ENCODE data around the gene UBE2U. TPM values are rescaled to one million over a fixed set of nuclear protein-coding genes. Genes with fewer than 3 reads are reported as not detected.

UBE2U gene
- total and polyA plus RNA-seq, 2 experiments from 2014 or later = not detected

- TF ChIP-seq CREB1 (CRISPR knock-in tag; IDR thresholded peaks at IDR 0.05; ENCODE audit: low read depth) (no peak), STAT1 (IDR thresholded peaks at IDR 0.05; ENCODE audit: unreplicated experiment) (no peak), EZH2 (IDR thresholded peaks at IDR 0.05; ENCODE audit: low read depth, unreplicated experiment) (no peak)
- Histone ChIP-seq H3K36me3 (ENCODE audit: insufficient read depth) (no peaks in the 10 kb centered on the region), H3K27ac (ENCODE audit: low read depth) (no peak overlapping the region), H3K79me2 (replicated peaks; ENCODE audit: insufficient read depth) (no peaks in the 10 kb centered on the region), H3K9me2 (ENCODE audit: insufficient read depth) (peaks cover 5% of the 10 kb centered on the region; the same call in 1 of the 2 replicates), H3K4me3 (no peak overlapping the region), H3F3A (replicated peaks; ENCODE audit: low read depth) (no peaks in the 10 kb centered on the region), H3K27me3 (ENCODE audit: insufficient read depth) (no peaks in the 10 kb centered on the region), H2AFZ (no peak overlapping the region), H4K20me1 (replicated peaks; ENCODE audit: insufficient read depth) (no peaks in the 10 kb centered on the region), H3K4me1 (ENCODE audit: insufficient read depth) (no peaks in the 10 kb centered on the region), H3K4me2 (no peak overlapping the region)
- Mint-ChIP-seq H3K36me3 (ENCODE audit: low read depth) (no peaks in the 10 kb centered on the region), H3K4me3 (no peak overlapping the region), H3K27ac (no peak overlapping the region), H3K9me3 (no peaks in the 10 kb centered on the region), H3K27me3 (ENCODE audit: insufficient read depth, low read depth, poor library complexity) (peaks cover 3% of the 10 kb centered on the region), H3K4me1 (no peaks in the 10 kb centered on the region)
- no peak for ATAC-seq
- no peak for DNase-seq (ENCODE audit: low spot score)
Observed at GRCh38 chr1:64295561-64295960, 92.1 kb downstream of the UBE2U start.

- H3K9me3 Mint-ChIP-seq = no peaks in the 10 kb centered on the region
- Histone ChIP-seq H3K4me1 (ENCODE audit: insufficient read depth) (no peaks in the 10 kb centered on the region), H3K27ac (ENCODE audit: low read depth) (no peak overlapping the region), H2AFZ (no peak overlapping the region), H3K27me3 (ENCODE audit: insufficient read depth) (no peaks in the 10 kb centered on the region), H3K79me2 (replicated peaks; ENCODE audit: insufficient read depth) (no peaks in the 10 kb centered on the region), H3F3A (replicated peaks; ENCODE audit: low read depth) (no peaks in the 10 kb centered on the region), H3K36me3 (ENCODE audit: insufficient read depth) (no peaks in the 10 kb centered on the region), H3K4me3 (no peak overlapping the region), H3K4me2 (no peak overlapping the region), H4K20me1 (replicated peaks; ENCODE audit: insufficient read depth) (no peaks in the 10 kb centered on the region), H3K9me2 (ENCODE audit: insufficient read depth) (no peaks in the 10 kb centered on the region; the same call in 1 of the 2 replicates)
- H3K36me3 Mint-ChIP-seq (ENCODE audit: low read depth) = no peaks in the 10 kb centered on the region
- no peak overlapping the region for H3K27ac Mint-ChIP-seq
- H3K27me3 Mint-ChIP-seq (ENCODE audit: insufficient read depth, low read depth, poor library complexity) = peaks cover 3% of the 10 kb centered on the region
- no peak for ATAC-seq
- DNase-seq (ENCODE audit: low spot score) = no peak
- H3K4me1 Mint-ChIP-seq = no peaks in the 10 kb centered on the region
- H3K4me3 Mint-ChIP-seq = no peak overlapping the region
- TF ChIP-seq STAT1 (IDR thresholded peaks at IDR 0.05; ENCODE audit: unreplicated experiment) (no peak), JUNB (IDR thresholded peaks at IDR 0.05; ENCODE audit: unreplicated experiment) (no peak), EZH2phosphoT487 (IDR thresholded peaks at IDR 0.05; ENCODE audit: unreplicated experiment) (no peak), CREB1 (CRISPR knock-in tag; IDR thresholded peaks at IDR 0.05; ENCODE audit: low read depth) (no peak)
Observed at GRCh38 chr1:64296459-64296858, 93.0 kb downstream of the UBE2U start.

DNA sequence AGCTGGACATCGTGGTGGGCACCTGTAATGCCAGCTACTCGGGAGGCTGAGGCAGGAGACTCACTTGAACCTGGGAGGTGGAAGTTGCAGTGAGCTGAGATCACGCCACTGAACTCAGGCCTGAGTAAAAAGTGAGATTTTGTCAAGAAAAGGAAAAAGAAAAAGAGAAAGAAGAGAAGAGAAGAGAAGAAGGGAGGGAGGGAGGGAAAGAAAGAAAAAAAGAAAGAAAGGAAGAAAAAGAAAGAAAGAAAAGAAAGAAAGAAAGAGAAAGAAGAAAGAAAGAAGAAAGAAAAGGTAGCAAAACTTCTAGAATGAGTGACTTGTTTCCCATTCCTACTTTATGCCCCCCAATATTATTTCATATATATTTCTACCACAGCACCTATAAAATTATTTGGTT lies 98.8 kb downstream of the UBE2U start:
- no peak for DNase-seq (ENCODE audit: low spot score)
- ATAC-seq = no peak
- no peaks in the 10 kb centered on the region for H3K36me3 ChIP-seq (ENCODE audit: insufficient read depth)
- Mint-ChIP-seq H3K9me3 (no peaks in the 10 kb centered on the region), H3K36me3 (ENCODE audit: low read depth) (no peaks in the 10 kb centered on the region), H3K4me1 (peaks cover 9% of the 10 kb centered on the region; the same call in 2 of the 3 replicates), H3K27me3 (ENCODE audit: insufficient read depth, low read depth, poor library complexity) (no peaks in the 10 kb centered on the region), H3K4me3 (no peak overlapping the region), H3K27ac (no peak overlapping the region)
- H3K4me2 ChIP-seq = no peak overlapping the region
- no peaks in the 10 kb centered on the region for H3K9me2 ChIP-seq (ENCODE audit: insufficient read depth)
- no peaks in the 10 kb centered on the region for H3K27me3 ChIP-seq (ENCODE audit: insufficient read depth)
- peaks cover 13% of the 10 kb centered on the region for H3K4me1 ChIP-seq (ENCODE audit: insufficient read depth)
- no peak overlapping the region for H3K27ac ChIP-seq (ENCODE audit: low read depth)
- no peaks in the 10 kb centered on the region for H3F3A ChIP-seq (replicated peaks; ENCODE audit: low read depth)
- H3K79me2 ChIP-seq (replicated peaks; ENCODE audit: insufficient read depth) = no peaks in the 10 kb centered on the region
- no peak overlapping the region for H3K4me3 ChIP-seq
- H2AFZ ChIP-seq = no peak overlapping the region
- no peaks in the 10 kb centered on the region for H4K20me1 ChIP-seq (replicated peaks; ENCODE audit: insufficient read depth)
- no peak for TF ChIP-seq EZH2 (IDR thresholded peaks at IDR 0.05; ENCODE audit: low read depth, unreplicated experiment)
- no peak for TF ChIP-seq JUNB (IDR thresholded peaks at IDR 0.05; ENCODE audit: unreplicated experiment)
- TF ChIP-seq ZNF331 (CRISPR knock-in tag; IDR thresholded peaks at IDR 0.05; ENCODE audit: low read depth) = no peak
- TF ChIP-seq, protein P1, sequence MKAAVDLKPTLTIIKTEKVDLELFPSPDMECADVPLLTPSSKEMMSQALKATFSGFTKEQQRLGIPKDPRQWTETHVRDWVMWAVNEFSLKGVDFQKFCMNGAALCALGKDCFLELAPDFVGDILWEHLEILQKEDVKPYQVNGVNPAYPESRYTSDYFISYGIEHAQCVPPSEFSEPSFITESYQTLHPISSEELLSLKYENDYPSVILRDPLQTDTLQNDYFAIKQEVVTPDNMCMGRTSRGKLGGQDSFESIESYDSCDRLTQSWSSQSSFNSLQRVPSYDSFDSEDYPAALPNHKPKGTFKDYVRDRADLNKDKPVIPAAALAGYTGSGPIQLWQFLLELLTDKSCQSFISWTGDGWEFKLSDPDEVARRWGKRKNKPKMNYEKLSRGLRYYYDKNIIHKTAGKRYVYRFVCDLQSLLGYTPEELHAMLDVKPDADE (IDR thresholded peaks at IDR 0.05) = no peak
- TF ChIP-seq, protein P2, sequence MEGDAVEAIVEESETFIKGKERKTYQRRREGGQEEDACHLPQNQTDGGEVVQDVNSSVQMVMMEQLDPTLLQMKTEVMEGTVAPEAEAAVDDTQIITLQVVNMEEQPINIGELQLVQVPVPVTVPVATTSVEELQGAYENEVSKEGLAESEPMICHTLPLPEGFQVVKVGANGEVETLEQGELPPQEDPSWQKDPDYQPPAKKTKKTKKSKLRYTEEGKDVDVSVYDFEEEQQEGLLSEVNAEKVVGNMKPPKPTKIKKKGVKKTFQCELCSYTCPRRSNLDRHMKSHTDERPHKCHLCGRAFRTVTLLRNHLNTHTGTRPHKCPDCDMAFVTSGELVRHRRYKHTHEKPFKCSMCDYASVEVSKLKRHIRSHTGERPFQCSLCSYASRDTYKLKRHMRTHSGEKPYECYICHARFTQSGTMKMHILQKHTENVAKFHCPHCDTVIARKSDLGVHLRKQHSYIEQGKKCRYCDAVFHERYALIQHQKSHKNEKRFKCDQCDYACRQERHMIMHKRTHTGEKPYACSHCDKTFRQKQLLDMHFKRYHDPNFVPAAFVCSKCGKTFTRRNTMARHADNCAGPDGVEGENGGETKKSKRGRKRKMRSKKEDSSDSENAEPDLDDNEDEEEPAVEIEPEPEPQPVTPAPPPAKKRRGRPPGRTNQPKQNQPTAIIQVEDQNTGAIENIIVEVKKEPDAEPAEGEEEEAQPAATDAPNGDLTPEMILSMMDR (conservative IDR thresholded peaks at IDR 0.05; ENCODE audit: low read depth in 2 of 2) = no peak
- TF ChIP-seq POLR2AphosphoS5 (IDR thresholded peaks at IDR 0.05; ENCODE audit: low read depth) = no peak
- no peak for TF ChIP-seq EZH2phosphoT487 (IDR thresholded peaks at IDR 0.05; ENCODE audit: unreplicated experiment)
- no peak for TF ChIP-seq NANOG (IDR thresholded peaks at IDR 0.05; ENCODE audit: borderline replicate concordance)

Data from GM23338 (cell line).